Measurements from ENCODE around the gene TENT4B.
"Not testable (repeated sequence)": the region's sequence is repeated elsewhere in the genome, so short reads cannot be mapped to it uniquely, and the experiment has no call there.

Gene TENT4B

DNA sequence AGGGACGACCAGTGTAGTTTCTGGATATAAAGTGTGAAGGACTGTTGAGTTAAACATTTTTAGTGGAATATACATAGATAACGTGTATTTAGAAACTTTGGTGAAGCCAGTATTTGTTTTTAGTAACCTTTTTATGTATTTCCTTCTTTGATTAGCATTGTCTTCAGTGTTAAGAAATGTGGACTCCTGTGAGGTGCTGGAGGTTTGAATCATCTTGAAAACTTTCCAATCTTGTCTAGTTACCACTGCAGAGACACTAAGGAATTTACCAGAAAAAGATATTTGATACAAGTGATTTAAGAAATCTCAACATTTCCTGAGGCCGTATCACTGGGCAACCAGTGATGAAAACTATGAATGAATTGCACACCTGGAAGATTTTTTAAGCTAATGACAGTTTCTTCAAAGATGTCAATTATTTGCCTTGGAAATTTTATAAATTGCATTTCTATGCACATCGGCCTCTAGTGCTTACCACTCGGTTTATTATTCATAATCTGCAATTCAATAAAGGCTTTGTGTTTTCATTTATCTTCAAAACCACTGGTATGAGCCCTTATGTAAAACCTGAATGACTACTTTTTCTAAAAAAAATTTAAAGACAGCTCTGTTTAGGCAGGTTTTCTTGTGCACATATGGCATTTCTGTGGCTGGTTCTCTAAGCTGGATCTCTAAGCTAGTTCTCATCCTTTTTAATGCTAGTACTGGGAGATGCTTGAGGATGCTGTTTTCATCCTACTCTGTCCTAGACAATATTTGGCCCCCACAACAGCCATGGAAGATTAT lies 81.9 kb downstream of the TENT4B start:
- no peak for DNase-seq (ENCODE audit: low spot score)

DNA sequence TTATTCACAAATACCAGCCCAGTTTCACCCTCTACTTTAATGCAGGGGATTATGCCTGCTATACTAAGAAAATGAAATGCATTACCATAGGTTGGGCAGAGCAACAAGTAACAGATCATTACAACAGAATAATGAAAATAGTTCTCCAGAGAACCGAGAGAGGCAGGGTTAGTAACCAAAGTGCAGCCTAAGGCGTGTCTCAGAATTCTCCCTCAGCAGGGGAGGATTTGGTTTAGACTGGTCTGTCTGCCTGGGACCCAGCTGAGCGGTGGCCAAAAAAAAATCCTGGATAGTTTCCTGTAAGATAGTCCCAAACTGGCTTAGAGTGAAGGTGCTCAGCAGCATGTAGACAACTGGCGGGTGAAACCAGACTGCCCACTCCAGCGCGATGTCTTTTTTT lies 82.5 kb downstream of the TENT4B start:
- no peak for DNase-seq (ENCODE audit: low spot score)

DNA sequence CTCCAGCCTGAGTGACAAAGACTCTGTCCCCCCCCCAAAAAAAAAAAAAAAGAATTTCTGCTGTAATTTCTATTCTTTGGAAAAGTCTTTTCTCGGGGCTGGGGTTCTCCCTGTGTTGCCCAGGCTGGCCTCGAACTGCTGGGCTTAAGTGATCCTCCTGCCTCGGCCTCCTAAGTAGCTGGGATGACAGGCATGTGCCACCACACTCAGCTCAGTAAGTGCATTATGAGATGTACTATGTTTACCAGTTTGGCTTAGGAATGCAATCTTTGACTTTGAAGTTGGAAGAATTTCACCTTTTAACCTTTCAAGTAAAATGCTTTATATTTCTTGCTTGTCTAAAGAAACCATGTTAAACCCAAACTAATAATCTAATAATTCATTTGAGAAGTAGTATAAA lies 85.2 kb downstream of the TENT4B start:
- DNase-seq (ENCODE audit: low spot score): no peak

DNA sequence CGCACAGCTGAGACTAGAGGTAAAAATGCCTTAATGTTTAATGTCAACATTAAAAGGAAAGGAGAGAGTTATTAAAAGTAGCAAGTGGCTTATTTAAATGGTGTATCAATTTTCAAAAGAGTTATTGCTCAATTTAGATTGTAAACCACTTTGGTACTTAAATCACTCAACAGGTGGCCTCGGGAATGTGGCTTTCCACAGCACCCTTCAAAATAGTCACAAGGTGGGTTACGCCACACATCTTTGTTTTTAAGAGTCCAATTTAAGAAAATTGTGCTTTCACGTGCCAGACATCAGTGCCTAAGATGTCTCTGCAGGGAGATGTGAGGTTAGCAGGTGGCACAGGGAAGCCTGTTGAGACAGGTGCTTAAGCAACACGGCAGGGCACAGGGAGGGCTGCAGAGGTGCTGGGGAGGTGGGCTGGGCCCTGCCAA lies 85.8 kb downstream of the TENT4B start:
- DNase-seq (ENCODE audit: low spot score): no peak

DNA sequence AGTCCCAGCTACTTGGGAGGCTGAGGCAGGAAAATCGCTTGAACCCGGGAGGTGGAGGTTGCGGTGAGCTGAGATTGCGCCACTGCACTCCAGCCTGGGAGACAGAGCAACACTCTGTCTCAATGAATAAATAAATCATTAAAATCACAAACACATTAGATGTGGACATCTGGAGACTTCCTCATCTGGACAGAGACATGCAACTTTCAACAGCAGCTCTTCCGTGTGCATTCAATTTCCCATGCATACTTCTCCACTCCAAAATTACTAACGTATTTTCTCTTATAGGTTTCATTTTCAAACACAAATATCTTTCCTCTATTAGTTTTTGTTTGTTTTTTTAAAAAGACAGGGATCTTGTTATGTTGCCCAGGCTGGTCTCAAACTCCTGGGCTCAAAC lies 89.9 kb downstream of the TENT4B start:
- not testable (repeated sequence) for DNase-seq (ENCODE audit: low spot score)

DNA sequence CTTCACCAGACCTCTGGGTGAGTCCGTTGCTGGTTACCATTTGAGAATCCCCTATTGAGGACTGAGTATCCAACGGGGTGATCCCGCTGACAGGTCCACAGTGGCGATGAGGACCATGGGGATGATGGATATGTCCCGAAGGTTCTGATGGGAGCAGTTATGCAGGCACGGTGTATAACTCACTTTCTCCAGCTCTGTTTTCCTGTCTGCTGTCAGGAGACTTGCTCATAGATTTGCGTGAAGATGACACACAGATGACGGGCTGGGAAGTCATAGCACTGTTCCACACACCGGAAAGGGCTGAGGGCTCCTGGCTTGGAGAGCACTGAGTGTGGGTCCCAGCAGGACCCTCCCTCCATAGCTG lies 91.0 kb downstream of the TENT4B start:
- DNase-seq (ENCODE audit: low spot score): no peak

DNA sequence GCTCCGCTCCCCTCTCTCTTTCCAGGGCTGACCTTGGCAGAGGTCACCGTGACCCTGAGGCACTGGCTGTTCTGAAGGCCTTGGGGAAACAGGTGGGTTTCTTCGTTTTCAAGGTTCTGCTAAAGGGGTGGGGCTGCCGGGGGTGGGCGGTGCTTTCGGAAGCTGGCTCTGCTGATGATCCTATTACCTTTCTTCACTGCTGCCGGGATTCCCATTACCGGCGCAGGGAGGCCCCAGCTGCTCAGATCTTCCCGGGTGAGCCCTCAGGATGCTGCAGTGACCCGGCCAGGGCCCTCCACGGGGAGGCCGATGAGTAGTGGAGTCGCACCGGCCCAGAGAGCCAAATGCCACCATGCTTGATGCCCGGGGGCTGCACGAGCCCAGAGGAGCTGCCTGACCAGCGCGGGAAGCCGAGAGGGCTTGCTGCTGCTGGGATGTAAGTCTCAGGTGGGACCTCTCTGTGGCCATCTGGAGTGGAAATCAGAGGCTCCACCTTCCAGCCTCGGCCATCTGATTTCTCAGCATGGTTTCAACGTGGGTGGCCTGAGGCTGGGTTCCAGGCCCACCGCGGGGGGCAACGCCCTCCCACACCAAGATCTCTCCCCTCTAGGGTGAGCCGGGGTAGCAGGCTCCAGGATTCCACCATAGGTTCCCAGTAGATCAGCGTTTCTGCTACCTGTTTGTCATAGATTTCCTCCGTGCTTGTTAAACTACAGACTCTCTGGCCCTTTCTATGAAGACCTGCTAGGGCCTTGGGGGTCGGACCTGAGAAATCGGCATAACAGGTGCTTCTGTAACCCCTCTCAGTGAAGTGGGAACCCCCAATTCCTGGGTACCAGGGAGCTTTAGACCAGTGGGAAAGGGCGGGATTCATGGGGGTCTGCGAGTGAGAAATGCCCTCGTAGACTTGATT lies 91.7 kb downstream of the TENT4B start:
- DNase-seq (ENCODE audit: low spot score): no peak

DNA sequence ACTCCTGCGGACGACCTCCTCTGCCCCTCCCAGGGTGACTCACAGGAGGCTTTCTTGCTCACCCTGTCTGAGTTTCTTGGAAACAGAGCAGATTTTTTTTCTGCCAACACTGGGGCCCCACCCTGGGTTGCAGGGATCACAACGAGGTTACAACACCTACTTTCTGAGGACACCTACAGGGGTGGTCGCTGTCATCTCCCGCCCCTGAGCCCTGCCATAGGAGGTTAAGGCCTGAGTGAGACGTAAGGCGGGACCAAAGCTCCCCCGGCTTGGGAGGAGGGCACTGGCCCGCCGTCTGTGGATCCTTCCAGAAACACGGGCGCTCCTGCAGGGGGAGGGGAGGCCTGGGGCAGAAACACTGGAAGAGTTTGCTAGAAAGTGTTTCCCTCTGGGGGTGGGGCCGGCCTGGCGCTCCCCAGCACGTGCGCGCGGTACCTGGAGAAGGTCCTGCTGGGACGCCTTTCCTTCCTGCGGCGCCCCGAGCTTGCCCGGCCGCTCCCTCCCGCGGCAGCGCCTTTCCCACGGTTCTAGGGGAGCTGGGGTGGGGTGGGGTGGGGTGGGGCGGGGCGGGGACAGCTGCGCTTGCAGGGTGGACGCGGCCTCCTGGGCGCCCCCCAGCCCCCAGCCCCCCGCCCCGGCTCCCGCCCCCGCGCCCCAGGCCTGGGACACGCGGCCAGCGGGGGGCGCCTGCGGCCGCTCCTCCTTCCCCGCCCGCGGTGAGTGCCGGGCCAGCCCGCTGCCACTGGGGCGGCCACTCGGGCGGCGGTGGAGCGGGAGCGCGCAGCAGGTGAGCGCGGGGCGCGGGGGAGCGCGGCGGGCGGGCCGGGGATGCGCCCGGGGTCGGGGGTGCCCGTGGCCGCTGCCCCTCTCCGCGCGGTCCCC lies 92.6 kb downstream of the TENT4B start:
- peak; percentile 81 for DNase-seq (ENCODE audit: low spot score)

DNA sequence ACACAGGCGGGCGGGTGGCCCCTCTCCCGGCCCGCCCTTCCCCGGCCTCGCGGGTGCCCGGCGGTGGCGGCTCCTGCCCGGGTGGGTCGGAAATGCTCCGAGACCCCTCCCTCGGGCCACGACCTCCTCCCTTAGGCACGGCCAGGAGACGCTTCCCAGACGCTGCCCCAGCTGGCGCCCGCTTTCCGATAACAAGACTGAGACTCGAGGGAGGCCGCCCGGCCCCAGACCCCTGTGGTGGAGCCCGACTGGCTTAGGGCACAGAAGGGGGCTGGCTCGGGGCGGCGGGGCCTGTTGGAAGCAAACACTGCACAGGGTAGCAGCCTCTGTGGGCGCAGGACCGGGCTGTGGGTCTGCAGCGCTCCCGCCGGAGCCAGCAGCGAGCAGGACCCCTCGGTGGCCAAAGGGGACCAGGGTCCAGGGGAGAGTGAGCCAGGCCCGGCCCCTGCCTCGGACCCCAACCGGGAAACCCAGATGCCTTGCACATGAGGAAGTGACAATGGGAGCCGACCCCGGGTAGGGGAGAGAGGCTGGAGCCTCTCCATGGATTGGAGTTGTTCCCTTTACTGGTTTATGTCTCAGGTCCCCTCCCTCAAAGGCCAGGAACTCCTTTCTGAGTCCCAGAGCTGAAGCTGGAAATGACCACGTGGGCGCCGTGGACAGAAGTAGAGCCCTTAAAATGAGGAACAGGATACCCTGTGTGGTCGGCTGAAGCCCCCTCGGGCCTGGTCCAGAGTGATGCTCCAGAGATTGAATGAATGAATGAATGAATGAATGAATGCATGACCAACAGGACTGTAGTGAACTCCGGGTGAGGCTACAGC lies 93.4 kb downstream of the TENT4B start:
- DNase-seq (ENCODE audit: low spot score): no peak

DNA sequence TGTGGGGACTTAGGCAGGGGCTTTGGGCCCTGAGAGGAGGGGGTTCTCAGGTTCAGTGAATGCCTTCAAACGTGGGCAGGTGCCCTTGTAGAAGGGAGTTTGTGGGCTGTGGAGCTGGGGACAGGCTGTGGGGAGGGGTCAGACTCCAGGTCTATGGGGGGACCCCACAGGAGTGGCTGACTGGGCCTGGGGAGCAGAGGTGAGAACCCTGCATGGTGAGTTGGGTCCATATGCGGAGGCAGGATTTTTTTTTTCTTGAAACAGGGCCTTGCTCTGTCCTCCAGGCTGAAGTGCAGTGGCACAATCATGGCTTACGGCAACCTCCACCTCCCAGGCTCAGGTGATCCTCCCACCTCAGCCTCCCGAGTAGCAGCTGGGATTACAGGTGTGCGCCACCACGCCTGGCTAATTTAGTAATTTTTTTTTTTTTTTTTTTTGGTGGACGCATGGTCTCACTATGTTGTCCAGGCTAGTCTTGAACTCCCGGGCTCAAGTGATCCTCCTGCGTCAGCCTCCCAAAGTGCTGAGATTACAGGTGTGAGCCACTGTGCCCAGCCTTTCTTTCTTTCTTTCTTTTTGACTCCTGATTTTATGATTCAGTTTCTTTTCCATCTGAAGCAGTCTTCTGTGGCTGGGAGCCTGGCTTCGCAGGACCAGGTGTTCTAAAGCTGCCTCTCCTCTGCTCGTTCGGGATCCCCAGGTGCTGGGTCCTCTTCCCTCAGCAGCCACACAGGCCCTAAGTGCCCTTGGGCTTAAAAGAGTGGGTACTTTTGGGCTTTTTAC lies 94.2 kb downstream of the TENT4B start:
- no peak for DNase-seq (ENCODE audit: low spot score)

DNA sequence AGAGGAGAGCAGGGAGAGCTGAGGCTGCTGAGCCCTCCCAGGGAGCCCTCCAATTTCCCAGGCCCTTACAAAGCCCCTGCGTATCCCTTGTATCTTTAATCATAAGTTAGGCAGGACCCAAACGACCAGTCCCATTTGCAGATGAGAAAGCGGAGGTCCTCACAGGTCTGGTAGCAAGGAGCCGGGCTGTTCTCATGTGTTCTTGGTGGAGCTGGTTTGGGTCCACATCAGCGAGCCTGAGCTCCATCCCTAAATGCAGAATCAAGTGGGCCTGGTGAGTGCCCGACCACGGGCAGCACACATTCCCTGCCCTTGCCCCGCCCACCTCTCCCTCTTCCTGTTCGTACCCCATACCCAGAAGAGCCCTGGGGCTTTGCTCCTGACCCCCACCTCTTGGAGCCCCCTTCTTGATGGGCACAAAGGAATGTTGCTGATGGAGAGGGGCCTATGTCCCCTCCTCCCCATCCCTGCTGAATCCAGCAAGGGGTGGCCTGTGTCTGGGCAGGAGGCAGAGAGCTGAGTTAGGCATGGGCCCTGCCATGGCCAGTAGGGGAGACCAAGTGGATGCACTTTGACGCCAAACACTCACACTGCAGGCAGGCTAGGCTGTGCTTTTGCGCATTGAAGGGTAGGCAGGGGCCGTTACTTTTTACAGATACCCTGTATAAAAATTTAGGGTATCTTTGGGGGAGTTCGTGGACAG lies 95.0 kb downstream of the TENT4B start:
- DNase-seq (ENCODE audit: low spot score): no peak

DNA sequence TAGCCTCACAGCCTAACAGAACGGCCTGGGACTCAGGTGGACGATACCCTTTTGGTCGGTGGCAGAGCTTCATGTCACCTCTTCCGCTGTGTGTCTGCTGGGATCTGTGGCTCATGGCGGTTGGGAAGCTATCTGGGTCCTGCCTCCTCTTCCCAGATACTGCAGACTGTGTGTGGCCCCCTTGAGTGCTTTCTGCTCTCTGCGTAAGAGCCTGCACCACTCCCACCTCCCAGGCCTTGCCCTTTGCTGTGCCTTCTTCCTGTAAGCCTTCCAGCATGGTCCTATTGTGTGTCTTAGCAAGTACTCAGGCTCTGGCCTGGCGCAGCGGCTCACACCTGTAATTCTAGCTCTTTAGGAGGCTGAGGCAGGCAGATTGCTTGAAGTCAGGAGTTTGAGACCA lies 95.7 kb downstream of the TENT4B start:
- no peak for DNase-seq (ENCODE audit: low spot score)

DNA sequence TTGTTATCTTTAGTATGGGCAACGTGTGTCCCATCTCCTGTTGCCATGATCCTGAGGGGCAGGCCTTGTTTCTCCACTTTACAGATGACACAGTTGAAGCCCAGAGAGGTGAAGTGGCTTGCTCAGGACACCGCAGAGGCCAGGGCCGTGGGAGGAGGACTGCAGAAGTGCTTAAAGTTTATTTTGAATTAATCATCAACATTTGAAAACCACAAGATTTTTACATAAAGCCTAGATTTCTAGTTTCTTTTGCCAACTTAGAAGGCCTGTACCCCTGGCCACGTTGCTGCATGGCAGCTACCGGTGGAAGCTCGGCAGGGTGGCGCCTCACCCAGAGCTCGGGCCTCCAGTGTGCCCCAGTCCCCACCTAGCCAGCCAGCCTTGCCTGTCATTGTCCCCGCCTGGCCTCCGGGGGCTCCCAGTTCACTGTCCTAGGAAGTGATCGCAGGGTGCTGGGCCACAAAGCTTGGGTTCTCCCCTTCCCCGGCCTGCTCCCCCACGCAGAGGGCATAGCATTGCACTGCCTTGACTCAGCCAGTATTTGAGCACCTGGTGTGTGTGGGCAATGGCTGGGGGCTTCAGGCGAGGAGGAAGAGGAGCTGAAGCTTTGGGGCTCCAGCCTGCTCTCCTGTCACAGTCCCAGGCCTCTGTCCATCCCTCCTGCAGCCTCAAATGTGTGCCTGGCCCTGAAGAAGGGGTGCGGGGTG lies 98.4 kb downstream of the TENT4B start:
- no peak for DNase-seq (ENCODE audit: low spot score)

DNA sequence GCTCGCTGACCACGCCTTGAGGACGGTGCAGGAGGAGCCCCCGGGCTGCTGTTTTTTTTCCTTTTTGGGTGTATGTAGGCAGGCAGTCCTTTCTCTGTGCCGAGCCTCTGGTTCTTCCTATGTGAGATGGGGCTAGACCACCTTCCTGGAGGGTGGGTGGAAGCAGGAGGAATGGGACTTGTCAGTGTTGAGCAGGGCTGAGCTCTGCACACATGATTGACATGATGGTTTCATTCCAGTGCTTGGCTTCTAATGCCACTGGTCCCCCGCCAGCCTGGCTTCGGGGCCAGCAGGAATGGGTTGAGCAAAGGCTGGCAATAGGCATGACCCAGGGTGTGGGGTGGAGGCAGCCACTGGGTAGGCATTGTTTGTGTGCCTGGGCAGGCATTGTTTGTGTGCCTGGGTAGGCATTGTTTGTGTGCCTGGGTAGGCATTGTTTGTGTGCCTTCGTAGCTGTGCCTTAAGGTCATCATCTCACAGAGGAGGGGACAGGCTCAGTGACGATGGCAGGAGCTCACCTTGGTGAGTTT lies 99.0 kb downstream of the TENT4B start:
- DNase-seq (ENCODE audit: low spot score): no peak

DNA sequence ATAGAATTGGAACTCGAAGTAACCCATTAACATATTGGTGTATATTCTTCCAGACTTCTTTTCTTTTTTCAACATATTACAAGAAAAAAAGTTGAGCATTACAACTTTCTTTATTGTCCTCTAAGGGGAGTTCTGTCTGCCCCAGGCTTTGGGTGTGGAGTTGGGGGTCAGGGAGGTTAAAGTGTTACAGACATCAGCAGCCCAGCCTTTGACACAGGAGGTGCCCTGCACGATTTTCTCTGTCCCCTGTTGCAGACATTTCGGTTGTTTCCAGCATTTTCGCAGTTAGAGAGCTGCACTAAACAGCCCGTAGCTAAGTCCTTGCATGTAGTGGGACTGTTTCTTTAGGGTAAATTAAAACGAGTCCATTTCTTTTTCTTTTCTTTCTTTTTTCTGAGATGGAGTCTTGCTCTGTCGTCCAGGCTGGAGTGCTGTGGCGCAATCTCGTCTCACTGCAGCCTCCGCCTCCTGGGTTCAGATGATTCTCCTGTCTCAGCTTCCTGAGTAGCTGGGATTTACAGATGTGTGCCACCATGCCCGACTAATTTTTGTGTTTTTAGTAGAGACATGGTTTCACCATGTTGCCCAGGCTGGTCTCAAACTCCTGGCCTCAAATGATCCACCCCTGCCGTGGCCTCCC lies 99.9 kb downstream of the TENT4B start:
- no peak for DNase-seq (ENCODE audit: low spot score)

DNA sequence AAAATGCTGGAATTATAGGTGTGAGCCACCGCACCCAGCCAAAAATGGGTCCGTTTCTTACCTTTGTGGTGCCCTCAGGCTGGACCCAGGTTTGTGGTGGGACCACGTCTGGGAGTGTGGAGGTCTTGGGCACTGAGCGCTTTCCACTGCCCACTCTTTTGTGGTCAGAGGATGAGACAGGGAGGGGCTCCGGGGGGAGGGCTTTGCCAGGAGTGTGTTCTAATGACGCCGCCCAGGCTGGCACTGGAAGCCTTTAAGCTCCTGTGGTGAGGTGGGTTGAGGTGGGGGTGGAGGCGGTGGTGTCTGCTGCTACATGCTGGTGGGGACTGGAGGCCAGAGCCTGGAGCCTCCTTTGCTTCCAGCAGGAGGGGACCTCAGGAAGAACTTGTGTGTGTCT lies 100.4 kb downstream of the TENT4B start:
- DNase-seq (ENCODE audit: low spot score): no peak

DNA sequence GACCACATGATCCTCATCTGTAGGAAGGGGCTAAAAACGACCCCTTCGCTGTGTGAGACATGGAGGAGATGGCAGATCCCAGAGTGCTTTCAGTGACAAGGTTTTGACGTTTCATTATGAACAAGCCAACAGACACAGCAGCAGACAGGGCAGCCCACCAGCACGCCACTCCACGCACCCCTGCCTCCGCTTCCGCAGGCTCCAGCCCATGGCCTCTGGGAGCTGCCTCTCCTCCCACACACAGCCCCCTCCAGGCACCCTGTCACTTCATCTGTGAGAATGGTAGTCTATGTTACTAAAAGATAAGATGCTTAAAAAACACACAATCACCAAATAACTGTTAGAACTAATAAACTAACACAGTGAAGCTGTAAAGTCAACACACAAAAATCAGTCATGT lies 101.0 kb downstream of the TENT4B start:
- DNase-seq (ENCODE audit: low spot score): no peak

DNA sequence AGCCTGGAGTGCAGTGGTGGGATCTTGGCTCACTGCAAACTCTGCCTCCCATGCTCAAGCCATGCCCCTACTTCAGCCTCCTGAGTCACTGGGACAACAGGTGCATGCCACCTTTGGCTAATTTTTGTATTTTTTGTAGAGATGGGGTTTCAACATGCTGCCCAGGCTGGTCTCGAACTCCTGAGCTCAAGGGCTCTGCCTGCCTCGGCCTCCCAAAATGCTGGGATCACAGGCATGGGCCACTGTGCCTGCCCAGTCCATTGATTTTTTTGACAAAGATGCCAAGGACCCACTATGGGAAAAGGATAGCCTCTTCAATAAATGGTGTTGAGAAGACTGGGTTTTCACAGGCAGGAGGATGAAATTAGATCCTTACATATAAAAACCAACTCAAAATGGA lies 102.4 kb downstream of the TENT4B start:
- no peak for DNase-seq (ENCODE audit: low spot score)

DNA sequence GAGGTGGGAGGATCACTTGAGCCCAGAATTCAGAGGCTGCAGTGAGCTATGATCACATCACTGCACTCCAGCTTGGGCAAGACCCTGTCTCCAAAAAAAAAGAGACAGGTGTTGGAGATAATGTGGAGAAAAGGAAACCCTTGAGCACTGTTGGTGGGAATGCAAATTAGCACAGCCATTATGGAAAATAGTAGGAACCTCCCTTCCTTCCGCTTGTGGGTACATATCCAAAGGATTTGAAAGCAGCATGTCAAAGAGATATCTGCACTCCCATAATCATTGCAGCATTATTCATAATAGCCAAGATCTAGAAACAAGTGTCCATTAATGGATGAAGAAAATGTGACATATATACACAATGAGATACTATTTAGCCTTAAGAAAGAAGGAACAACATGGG lies 103.5 kb downstream of the TENT4B start:
- no peak for DNase-seq (ENCODE audit: low spot score)

Measured in activated CD4-positive, alpha-beta T cell treated with anti-CD3 and anti-CD28 coated beads, Interleukin-2, Interleukin-4, amounts not matched to agents 100 ng/mL and 50 ng/mL, durations not matched to agents 16 hours and 8 hours (primary cell).